Activated effector memory CD4-positive, alpha-beta T cell treated with Interleukin-2 at 50 U/mL for 16 hours (primary cell): ENCODE data around the gene PAQR7.

Experiments
- DNase-seq: peaks from one replicate; pipeline ENCODE4 v3.0.0-alpha.2; 2020

Gene PAQR7

GRCh38 chr1:25900219-25900618 lies 24.7 kb upstream of the PAQR7 start:
- DNase-seq = no peak

DNA sequence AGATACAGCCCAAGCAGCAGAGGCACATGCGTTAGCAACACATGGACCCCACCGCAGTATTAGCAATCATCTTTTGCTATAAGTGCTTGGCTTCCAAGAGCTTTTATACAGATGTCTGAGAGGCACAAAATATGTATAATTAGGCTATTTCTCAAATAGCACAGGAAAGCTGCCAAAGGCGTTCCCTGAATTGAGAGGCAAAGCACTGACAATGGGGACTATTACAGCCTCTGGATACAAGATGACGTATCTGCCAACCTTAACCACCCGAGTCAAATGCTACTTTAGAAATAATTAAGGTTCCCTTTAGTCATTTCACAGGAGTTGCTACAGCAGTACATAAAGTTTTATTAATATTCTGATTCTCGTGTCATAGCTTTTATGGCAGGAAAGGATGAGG lies 24.3 kb upstream of the PAQR7 start:
- no peak for DNase-seq

DNA sequence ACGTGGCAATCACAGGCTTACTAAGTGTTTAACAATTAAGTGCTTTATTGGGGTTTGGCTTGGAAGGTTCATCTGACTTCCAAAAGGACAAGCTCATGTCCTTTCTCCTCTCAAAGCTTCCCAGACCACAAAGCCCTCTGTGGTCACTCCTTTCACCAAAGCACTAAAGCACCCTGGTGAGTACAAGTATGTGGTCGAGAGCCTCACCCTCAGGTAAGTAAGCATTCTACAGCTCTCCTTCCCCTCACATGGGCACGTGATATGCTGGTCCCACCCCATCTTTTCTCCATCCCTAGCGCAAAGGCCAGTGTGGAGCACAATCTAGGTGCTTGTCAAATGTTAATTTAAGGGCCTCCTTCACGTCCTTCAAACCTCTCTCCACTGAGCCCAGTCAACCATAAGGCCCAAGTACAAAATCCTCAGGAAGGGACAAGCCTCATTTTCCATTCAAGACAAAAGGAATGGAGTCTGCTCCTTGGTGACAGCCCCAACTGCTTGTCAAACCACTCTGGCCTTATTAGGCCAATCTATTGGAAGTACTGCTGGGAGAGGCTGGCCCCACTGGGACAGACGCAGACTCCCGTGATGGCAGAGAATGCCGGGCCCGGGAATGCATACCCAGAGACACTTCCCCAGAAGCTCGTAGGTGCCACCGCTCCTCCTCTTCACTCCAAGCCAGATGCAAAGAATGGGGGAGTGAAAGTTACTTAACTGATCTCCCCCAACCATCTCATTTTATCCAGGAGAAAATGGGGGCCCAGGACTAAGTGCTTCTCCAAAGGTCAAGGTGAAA lies 22.9 kb upstream of the PAQR7 start:
- DNase-seq = no peak

GRCh38 chr1:25897754-25898153 lies 22.2 kb upstream of the PAQR7 start:
- DNase-seq = no peak

- no peak for DNase-seq
These were observed 20.8 kb upstream of the PAQR7 start for GRCh38 chr1:25896266-25896665.

DNA sequence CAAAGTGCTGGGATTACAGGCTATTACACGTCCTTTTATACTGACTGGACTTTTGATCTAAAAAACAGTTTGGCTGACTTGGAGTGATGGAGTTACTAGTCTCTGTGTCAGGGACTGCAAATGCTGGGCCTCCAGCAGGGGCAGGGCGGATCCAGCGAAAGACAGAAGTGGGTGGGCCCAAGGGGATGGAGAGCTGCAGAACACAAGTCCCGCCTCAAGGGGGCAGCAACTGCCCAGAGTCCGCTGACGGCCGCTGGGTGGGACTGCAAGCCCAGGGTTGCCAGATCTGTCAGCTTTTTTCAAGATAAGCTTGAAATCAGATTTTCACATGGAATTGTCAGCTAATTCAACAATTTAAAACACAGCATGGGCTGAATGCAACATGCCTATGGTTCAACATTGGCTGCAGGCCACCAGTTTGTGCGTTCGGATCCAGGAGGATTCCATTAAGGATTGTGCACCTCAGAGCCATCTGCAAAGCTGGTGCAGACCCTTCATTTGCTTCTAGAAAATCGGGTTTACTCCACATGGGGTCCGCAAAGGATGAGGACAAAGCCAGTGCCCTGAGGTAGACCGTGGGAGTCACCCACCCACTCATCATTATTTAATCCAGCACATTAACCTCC lies 20.0 kb upstream of the PAQR7 start:
- DNase-seq = peak; percentile 85

DNA sequence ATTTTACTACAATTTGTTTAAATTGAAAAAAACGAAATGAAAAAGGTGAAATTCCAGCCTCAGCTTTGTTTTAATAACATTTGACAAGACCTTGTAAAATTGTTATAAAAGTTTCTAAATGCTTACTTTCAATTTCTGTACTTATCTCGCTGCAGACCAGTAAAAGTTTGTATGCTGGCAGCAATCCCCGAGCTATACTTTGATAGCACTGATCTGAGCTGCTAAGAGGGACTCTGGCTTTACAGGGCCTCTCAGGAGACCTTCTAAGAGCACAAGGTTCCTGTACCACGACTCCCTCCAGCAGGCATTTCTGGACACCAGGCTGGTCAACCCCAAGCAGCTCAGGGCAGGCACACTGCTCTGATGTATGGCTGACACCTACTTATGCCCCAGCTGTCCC lies 17.6 kb upstream of the PAQR7 start:
- DNase-seq = no peak

DNA sequence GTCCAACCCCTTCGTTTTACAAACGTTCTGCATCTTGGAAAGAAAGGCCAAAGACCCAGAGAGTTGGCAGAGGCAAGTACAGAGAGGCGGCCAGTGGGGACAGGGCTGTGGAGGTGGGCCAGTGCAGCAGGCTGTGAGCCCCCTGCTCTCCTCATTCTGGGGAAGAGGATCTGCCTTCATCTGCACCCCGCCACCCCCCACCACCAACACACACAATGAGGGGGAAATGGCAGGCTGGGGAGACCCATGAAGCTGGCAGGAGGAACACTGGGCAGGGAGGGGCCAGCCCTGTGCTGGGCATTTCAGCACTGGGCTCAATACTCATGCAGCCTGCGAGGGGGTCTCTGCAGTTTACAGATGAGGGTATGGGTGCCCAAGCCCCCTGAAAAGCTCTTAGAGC lies 16.1 kb upstream of the PAQR7 start:
- DNase-seq = no peak

DNA sequence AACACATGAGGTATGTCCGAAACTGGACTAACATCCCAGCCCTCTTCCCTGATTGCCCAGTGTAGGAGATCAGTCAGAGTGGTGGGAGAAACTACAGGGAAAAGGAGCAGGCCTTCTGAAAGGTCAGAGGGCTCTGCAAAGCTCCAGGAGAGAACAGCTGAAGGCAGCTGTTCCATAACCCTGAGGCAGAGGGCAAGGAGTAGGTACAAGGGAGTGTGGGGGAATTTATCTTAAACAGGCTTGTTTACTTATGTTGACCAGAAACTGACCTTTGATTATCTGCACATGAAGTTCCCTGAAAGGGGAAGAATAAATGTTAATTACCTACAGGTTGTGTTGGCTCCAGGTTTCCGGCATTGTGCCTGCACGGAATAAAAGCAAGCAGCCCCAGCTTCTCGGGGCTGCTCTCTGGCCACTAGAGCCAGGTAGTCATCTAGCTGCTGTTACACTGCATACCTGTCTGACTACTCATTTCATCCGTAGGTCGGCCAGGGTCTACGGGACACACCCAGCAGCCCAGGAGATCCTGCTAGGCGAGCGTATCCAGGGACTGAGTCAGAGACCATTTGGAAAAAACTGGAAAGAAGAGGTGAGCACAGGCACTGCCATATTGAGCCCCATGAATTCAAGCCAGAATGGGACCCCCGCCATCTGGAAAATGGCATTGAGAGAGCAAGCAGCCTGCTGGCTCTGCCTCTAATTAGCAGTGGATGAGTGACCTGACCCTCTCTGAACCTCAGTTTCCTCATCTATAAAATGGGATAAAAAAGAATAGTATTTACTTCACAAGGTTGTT lies 14.9 kb upstream of the PAQR7 start:
- no peak for DNase-seq

GRCh38 chr1:25889470-25889869 lies 14.0 kb upstream of the PAQR7 start:
- no peak for DNase-seq

- DNase-seq = no peak
These were observed 13.0 kb upstream of the PAQR7 start for GRCh38 chr1:25888426-25888987.

DNA sequence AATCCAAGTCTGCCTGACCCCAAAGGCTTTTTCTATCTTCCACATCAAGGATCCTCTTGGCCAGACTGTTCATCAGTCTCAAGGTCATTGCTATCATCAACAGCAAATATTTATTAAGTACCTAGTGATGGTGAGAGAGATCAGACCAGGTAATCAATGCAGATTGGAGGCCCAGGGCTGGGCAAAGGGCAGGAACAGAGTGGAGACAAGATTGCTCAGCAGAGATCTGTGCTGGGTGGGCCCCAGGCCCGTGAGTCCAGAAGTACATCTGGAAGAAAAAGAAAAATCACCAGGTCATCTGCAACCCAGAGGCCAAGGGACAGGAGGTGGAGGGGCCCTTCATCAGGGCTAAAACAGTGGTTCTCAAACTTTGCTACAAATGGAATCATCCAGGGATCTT lies 10.1 kb upstream of the PAQR7 start:
- DNase-seq = no peak

DNA sequence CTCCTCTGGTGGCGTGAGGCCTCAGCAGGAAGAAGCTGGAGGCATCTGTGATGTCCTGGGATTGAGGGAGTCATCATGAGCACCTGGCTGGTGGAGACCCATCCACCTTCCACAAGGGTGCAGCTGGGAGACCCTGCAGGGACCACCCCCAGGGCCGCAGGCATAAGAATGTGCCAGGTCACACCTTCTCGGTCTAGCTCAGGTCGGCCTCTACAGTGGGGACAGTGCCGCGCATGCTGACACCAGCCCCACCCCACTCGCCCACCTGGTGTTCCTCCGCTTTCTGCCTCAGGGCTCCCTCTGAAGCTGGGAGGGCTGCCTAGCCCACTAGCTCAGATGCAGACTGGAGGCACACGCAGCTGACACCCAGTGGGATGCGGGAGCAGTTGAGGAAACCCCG lies 5.8 kb upstream of the PAQR7 start:
- no peak for DNase-seq

DNA sequence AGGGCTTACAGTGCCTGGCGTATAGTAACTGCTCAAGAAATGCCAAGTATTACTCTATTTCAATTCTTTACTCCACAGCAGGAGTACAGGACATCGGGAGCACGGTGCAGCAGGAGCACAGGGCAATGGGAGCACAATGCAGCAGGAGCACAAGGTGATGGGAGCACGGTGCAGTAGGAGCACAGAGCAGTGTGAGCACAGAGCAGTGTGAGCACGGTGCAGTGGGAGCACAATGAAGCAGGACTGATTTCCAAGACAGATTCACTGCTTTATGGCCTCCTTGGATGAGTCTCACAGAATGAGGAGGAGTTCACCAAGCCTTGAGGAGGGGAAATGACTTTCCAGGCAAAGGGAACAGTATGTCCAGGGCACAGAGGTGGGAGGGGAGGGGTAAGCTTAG lies 5.0 kb upstream of the PAQR7 start:
- DNase-seq = no peak

DNA sequence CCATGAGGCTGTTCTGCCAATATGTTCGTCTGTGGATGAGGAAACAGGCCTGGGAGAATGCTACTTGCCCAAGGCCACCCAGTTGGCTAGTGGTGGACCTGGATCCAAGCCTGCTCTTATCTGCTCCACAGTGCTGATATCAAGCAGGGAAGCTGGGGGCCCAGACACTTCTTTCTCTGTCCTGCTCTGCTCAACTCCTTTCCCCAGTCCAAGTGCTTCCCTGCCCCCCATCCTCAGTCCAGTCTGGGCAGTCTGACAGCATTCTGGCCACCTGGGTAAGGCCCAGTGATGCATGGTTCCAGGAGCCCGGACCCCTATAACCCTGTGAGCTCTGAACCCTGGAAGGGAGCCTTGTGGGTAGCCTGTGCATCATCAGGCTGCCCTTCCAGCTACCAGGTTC lies 4.2 kb upstream of the PAQR7 start:
- DNase-seq = no peak

DNA sequence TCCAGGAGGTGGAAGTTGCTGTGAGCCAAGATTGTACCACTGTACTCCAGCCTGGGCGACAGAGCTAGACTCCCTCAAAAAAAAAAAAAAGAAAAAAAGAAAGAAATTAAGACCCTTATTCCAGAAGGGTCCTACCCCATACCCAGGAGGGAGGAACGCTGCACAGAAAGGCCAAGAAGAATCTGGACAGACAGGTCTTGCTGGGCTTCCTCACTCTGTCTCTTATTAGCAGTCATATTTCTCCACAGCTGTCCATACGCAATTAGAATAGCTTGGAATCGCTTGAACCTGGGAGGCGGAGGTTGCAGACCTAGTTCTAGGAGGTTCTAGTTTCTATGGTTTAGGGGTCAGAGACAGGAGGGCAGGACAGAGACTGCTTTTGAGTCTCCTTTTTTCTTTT lies 3.2 kb upstream of the PAQR7 start:
- no peak for DNase-seq

DNA sequence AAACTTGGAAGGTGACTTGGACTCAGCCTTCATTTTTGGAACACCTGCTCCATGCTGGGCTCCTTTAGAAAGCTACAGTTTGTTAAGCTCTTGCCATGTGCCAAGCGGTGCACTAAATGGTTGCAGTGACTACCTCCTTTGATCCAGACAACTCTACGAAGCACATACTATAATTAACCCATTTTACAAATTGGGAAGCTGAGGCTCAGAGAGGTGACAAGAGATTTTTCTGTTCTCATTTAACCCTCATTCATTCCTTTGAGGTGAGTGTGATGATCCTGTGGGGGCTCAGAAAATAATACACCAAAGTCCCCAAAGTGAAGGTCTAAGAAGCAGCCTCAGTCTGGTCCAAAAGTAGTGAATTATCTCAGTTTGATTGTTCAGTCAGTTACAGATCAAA lies 1.6 kb upstream of the PAQR7 start:
- no peak for DNase-seq

DNA sequence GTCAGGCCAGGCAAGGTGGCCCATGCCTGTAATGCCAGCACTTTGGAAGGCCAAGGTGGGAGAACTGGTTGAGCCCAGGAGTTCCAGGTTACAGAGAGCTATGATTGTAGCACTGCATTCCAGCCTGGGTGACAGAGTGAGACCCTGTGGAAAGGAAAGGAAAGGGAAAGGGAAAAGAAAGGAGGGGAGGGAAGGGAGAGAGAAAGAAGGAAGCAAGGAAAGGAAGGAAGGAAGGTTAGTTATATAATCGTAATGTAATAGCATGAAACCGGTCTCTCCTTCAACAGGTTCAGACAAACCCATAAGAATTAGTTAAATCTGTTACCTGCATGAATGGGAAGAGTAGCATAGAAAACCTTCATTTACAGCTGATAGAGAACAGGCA lies 1.2 kb upstream of the PAQR7 start:
- DNase-seq = no peak

DNA sequence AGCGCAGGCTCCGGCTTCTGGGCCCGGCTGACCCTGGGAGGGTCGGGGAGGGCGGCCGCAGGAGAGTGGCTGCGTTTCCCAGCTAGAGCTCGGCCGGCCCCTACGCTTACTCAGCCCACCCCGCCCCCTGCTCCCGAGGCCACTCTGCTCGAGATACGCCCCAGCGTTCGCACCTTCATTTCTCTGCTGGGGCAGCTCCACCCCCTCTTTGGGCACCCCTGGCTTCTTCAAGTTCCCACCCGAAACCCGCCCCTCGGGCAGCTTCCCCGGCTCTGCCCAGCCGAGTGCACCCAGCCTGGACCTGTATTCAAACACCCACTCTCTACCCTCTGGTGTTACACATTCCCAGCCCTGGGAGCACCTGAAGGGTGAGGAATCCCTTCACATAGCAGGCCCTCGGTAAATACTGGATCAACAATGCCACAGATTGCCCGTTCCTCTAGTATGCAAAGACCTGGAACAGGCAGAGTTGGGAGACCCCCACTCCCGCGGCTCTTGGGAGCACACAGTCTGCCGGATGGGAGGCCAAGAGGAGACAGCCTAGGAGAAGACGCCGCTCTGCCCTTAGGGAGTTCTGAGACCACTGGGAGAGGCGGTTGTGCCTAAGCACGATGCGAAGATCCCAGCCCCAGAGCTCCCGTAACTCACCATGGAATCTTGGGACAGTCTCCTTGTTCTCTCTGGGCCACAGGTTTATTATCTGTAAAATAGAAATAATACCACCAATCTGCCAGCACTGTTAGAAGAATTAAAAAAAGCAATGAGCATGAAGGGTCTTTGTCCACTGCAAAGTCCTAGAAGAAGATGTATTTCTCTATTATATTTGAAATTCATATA lies 566 bp upstream of the PAQR7 start:
- no peak for DNase-seq

GRCh38 chr1:25874635-25875153 lies 814 bp downstream of the PAQR7 start:
- no peak for DNase-seq

DNA sequence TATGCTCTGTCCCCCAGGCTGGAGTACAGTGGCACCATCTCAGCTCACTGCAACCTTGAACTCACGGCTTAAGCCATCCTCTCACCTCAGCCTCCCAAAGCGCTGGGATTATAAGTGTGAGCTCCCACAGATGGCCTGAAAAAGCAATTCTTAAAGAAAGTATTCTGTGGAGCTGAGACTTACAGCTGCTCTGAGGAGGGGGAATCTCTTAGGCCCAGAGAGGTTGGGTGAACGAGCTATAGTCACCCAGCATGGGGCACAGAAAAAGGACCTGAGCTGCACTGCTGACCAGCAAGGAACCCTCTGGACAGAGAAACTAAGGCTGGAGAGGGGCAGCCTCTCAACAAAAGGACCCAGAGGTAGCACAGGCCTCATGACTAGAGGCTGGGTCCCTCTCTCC lies 1.3 kb downstream of the PAQR7 start:
- DNase-seq = no peak

- DNase-seq = no peak
These were observed 2.4 kb downstream of the PAQR7 start for GRCh38 chr1:25873120-25873519.

- DNase-seq = no peak
These were observed 2.8 kb downstream of the PAQR7 start for GRCh38 chr1:25872713-25873112.
